Inferior parietal cortex (tissue), 1 donor: ENCODE data around the gene MYL6B.

ENCODE experiments used
- DNase-seq: peaks from one replicate; pipeline ENCODE4 v3.0.0-alpha.2; 2016; ENCODE audit errors: extremely low spot score

Gene MYL6B

DNA sequence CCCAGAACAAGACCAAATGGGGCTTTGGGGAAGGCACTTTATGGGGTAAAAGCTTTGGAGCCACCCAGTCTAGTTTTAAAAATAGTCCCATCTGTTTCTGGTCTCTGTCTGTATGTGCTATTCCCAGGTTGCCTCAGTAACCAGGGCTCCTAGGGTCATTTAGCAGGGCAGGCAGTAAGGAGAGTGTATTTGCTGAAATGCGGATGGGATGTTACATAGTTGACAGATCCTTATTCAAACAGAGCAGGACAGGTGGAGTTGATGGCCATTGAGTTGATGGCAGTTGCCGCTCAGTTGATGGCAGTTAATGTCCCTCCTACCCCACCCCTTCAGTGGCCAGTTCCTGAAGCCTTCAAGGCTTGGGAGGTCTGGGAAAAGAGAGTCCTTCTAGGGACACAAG lies 29.8 kb upstream of the MYL6B start:
- no peak for DNase-seq

DNA sequence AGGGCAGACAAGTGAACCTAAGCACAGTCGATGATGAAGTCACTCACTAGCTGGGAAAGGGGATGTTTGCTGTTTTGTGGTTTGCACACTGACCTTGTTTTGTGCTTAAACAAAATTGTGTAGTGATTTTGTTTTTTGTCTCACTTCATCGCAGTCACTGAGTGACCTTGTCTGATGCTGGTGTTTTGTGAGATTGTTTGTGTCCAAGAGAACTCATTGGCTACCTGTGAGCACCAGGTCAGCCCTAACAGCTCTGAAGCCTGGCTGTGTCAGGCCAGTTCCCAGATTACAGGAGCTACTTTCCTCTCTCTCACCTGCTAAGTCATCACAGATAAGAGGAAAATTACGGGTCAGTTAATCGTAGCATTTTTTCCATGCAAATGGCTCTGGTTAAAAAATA lies 28.3 kb upstream of the MYL6B start:
- no peak for DNase-seq

DNA sequence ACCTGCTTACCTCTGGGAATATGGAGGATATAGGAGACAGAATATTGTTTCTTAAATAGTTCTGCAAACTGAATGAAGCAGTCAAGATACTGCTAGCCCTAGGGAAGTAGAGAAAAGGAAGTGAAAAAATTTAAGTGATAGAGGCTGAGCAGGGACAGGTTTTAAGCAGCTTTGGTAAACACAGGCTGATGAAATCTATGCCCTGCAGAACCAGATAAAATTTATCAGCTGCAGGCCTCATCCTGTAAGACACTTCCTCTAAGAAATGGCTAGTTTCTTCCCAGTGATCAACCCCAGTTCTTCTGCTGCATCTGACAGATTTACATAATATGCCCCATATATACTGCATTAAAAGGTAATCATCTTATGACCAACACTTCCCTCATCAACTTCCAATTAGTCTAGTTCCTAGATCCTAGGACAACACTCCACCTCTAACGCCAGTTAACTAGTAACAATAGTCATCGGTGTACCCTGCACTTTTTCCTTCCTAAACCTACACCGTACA lies 25.6 kb upstream of the MYL6B start:
- DNase-seq: peak; percentile 28

DNA sequence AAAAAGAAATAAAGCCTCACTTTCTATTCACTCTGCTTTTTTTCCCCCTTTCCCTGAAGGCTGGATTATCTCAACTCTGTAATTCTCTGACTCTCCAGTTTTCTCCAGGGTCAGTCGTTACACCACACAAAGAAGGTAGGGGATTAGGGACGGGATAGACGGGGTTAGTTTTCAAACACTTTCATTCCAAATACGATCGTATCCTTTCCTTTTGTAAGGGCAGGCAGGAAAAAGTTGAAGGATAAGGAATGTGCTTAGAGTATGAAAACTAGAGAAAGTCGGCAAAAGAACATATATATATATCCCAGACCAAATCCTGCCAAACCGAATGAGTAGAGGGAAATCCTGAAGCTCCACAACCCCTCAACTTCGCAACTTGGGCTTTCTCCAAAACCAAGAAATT lies 24.9 kb upstream of the MYL6B start:
- no peak for DNase-seq

DNA sequence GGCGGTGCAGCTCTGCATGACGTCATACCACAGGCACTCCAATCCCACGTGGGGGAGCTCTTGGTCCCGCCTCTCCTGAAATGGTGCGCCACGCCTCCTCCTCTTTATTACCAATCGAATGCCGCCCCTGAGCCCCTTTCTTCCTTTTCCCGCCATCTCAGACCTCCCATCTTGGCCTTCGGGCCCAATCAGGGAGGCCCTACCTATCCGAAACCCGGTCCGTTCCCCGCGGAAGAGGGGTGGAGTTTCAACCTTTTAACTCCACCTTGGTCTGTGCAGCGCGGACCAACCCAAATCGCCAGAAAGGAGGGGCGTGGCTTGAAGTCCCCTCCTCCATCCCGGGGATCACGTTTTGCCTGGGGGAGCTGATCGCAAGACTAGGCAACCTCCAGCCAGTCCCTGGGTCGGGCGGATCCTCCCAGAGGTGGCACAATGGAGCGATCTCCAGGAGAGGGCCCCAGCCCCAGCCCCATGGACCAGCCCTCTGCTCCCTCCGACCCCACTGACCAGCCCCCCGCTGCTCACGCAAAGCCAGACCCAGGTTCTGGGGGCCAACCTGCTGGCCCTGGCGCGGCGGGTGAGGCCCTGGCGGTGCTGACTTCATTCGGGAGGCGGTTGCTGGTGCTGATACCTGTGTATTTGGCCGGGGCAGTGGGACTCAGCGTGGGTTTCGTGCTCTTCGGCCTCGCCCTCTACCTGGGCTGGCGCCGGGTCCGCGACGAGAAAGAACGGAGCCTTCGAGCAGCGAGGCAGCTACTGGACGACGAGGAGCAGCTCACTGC lies 24.3 kb upstream of the MYL6B start, which contains the start of gene ESYT1:
Gene ESYT1, plus strand, starts transcription at position 380 of the 782 bp plus-strand sequence. Its CDS starts 53 bp downstream, at position 433.
- DNase-seq: peak; percentile 98

DNA sequence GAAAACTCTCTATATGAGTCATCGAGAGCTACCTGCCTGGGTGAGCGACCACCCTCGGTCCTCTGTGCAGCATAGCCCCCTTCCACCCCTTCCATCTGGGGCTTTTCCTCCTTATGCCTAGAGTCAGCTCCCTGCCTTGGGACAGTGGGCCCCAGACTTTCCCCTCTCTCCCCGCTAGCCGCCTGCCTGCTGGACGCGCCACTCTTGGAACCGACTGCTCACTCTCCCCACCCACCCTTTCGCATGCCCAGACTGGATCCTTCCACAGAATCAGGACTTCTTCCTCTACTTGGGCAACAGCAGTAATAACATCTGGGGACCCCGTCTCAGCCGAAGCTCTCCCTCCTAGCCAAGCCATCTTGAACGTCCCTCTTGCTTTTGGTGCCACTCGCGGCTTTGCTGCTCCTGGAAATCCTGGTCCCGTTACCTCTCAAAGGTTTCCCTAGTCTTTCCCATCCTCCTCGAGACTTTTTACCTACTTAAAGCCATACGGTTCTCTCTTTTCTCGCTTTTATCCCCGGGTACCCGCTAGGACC lies 23.6 kb upstream of the MYL6B start:
- DNase-seq: no peak

DNA sequence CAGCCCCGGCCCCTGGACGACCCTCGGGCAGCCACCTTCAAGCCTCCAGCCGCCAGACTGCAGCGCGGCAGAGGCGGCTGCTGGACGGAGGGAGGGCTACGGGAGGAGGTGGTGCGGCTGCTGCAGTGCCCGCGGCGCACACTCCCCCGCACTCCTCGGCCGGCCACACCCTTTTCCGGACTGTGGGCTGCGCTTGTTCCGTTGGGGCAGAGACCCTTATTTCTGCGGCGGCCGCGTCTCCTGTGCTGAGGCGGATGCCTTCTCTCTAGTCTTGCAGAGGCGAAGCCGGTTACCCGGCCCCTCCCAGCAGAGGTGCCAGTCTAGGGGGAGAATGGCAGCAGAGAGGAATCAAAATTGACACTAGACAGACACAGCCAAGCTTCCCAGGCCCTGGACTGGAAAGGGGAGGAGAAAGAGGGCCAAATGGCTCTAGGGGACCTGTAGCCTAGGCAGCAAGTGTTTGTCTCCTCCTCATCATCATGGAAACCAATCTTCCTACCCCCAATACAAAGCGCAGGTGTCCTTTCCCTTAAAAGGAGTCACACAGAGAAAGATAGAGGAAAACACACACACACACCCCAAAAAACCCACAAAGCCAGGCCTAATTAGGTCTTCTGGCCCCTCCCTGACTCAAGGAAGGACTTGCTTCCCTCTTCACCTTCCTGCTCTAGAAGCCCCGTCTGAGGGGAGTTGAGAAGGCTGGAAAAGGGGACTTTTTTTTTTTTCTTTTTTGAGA lies 23.0 kb upstream of the MYL6B start:
- no peak for DNase-seq

DNA sequence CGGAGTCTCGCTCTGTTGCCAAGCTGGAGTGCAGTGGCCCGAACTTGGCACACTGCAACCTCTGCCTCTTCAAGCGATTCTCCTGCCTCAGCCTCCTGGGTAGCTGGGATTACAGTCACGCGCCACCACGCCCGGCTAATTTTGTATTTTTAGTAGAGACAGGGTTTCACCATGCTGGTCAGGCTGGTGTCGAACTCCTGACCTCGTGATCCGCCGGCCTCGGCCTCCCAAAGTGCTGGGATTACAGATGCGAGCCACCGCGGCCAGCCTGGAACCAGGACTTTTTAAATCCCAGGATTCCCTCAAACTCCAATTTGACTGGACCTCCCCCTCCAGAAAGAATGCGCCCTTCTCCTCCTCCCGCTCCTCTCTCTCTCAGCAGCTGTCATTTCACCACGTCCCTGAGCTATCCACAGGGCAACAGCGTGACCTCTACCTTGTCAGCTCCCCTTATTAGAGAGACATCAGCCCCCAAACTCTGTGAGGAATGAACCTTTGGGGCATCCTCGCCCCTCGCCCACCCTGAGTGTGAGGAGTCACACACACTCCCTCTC lies 22.4 kb upstream of the MYL6B start:
- DNase-seq: no peak

DNA sequence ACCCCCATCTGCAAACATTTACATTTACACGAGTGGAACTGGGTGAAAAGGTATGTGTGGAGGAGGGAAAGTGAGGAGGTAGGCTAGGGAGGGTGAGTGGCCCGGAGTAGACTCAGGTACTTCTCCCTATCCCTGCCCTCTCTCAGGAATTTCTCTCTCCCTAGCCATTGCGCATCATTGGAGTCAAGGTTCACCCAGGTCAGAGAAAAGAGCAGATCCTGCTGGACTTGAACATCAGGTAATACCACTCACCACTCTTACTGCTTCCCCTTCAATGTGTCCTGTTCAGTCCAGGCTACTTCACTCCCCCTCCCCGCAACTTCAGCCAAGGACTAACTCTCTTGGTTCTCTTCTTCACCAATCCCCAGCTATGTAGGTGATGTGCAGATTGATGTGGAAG lies 21.5 kb upstream of the MYL6B start:
- DNase-seq: no peak

DNA sequence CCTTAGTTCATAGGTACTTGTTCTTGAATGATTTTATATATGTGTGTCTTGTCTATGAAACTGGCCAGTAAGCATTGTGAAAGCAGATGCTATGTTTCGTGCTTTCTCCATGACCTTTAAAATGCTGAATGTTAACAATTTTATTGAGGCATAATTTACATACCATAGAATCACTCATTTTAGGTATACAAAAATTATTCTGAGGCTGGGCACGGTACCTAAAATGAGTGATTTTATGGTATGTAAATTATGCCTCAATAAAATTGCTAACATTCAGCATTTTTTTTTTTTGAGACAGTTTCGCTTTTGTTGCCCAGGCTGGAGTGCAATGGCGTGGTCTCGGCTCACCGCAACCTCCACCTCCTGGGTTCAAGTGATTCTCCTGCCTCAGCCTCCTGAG lies 17.5 kb upstream of the MYL6B start:
- DNase-seq: no peak

DNA sequence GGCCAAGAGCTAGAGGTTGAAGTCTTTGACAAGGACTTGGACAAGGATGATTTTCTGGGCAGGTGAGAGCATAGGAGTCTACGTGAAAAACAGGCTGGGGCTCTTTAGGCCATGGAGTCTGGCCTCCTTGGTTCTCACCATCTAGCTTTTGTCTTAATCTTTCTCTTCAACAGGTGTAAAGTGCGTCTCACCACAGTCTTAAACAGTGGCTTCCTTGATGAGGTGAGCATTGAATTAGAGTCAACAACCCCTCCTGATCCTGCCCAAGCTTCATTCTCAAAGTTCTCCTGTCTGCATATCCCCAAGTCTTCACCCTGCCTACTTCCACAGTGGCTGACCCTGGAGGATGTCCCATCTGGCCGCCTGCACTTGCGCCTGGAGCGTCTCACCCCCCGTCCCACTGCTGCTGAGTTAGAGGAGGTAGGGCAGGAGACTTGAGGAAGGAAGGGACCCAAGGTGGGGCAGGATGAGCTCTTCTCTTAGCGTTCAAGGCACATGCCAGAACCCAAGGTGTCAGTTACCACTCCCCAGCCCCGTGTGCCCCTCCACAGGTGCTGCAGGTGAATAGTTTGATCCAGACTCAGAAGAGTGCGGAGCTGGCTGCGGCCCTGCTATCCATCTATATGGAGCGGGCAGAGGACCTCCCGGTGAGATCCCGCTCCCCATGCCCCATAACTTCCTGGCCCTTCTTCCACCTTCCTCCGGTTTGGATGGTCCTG lies 14.4 kb upstream of the MYL6B start:
- DNase-seq: no peak

DNA sequence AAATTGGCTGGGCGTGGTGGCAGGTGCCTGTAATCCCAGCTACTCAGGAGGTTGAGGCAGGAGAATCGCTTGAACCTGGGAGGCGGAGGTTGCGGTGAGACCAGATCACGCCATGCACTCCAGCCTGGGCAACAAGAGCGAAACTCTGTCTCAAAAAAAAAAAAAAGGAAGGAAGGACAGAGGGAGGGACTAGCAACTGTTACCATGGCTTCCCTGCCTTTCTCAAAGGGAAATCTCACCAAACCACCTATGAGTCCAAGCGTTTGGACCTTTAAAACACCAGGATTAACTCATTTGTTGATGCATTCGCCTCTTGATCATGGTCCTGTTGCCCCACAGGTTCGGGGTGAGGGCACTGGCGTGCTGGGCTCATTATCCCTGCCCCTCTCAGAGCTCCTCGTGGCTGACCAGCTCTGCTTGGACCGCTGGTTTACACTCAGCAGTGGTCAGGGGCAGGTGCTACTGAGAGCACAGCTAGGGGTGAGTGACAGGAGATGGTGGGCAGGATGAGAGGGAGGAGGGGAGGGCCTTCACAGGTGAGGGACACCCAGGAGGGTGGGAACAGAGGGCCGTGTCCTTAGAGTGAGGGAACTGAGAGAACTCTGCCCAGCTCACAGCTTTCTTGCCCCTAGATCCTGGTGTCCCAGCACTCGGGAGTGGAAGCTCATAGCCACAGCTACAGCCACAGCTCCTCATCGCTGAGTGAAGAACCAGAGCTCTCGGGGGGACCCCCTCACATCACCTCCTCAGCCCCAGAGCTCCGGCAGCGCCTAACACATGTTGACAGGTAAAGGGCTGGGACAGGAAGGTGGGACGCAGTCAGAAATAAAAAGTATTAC lies 10.2 kb upstream of the MYL6B start:
- no peak for DNase-seq

DNA sequence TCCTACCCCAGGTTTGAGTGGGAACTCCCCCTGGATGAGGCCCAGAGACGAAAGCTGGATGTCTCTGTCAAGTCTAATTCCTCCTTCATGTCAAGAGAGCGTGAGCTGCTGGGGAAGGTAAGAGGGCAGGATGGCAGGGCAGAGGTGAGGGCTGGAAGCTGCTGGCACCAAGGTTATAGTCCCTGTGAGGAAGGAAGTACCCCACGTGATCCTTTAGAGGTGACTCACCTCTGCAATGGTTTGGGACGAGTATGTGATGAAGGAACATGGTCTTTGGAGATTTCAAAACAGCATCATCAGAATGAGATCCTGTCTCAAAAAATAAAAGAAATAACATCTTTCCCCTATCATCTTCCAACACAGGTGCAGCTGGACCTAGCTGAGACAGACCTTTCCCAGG lies 9.2 kb upstream of the MYL6B start:
- DNase-seq: no peak

DNA sequence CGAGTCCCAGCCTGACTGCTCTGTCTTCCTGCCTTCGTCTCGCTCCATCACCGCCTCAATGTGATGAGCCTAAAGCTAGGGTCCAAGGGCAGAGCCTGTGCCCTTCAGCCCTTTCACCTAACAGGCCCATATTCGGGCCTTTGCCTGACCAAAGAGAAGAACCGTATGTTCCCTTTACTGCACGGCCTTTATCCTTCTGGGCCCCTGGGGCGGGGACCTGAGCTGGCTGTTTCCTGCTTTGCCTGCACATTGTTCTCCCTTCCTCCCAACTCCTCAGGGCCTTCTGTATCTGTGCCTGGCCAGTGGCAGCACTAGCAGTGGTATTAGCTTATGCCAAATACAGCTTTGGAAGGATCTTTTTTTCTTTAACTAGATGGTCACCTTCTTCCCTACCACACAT lies 8.5 kb upstream of the MYL6B start:
- DNase-seq: no peak

DNA sequence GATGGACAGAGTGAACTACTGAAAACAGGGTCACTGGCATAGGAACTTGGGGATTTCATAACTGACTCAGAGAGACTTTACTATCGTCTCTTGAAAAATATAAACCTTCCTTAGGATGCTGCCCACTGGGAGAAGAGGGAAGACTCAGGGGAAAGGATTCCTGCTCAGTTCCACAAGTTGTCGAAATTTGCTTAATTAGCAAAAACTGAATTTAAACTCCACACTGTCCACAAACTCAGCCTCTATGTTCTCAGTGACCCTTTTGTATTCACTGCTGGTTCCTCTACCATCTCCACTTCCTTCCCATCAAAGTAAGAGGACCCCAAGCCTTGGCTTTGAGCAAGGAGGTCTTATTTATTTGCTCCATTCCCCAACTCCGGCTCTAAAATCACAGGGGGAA lies 7.2 kb upstream of the MYL6B start:
- DNase-seq: no peak

DNA sequence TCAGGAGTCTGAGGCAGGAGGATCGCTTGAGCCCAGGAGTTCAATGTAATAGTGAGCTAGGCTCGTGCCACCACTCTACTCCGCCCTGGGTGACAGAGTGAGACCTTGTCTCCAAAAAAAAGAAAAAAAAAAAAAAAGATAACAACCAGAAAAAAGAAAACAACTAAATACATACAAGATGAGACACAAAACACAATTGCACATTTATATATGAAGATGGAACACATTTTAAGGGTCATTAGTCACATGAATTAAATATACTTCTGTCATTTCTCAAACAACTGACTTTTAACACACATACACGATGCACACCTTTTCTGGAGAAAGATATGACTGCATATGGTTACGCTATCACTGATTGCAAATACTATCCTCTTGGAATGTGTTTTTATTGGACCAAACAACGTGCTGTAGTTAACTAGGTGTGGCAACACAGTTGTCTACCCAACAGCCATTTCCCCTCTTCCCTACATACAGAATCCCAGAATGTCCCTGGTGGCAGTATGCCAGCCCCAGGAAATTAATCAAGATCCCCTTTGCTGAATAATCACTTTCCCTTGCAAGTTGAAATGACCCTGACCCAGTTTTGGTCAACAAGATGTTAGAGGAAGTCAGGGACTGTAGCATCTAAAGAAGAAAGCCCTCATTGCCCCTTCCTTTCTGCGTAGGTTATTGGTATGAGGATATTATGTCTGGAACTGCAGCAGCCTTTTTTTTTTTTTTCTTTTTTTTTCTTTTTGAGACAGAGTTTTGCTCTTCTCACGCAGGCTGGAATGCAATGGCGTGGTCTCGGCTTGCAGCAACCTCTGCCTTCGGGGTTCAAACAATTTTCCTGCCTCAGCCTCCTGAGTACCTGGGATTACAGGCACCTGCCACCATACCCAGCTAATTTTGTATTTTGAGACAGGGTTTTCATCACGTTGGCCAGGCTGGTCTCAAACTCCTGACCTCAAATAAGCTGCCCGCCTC lies 5.6 kb upstream of the MYL6B start:
- DNase-seq: no peak

DNA sequence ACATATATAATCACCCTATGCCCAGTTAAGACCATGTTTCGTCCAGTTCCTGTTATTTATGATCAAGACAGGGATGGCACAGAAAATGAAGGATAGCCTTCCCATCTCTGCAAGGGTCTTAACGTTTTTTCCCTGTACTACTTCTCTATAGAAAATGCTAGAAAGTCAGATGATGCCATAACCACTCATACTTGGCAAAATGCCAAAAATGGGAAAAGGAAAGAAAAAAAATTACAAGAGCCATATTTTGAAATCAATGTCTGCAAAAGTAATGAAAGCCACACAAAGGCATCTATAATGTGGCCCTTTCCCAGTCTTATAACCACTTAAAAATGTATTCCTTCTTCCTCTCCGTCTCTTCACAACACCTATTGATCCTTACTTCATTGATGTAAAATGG lies 1.8 kb upstream of the MYL6B start:
- no peak for DNase-seq

DNA sequence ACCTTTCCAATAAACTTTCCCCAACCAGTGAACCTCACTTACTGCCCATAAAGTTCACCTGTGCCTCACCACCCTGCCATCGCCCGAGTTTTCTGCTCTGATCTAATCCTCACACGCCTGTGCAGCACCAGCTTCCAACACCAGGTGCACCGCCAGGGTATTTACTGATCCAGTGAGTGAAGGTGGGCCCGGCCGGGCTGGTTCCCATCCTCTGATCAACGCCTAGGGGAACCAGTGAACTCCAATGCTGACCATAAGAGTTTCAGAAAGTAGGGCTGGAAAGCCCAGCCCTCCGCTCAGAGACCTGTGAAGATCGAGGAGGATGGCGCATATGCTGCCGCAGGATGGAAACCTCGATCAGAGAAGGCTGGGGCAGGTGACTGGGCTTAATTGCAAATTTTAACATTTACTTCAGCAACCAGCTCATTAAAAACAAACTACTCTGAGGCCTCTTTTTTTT lies 685 bp upstream of the MYL6B start:
- no peak for DNase-seq
